GM21447 (cell line): ENCODE data around the gene NDUFB11.

ENCODE experiments used
- ATAC-seq: cut with Tn5 transposase; IDR thresholded peaks from one replicate; pipeline ENCODE4 v1.9.1; 2021; ENCODE audit not compliant: unreplicated experiment

The NDUFB11 gene

GRCh38 chrX:47174846-47175587 lies 30.5 kb upstream of the NDUFB11 start:
- no peak for ATAC-seq

DNA sequence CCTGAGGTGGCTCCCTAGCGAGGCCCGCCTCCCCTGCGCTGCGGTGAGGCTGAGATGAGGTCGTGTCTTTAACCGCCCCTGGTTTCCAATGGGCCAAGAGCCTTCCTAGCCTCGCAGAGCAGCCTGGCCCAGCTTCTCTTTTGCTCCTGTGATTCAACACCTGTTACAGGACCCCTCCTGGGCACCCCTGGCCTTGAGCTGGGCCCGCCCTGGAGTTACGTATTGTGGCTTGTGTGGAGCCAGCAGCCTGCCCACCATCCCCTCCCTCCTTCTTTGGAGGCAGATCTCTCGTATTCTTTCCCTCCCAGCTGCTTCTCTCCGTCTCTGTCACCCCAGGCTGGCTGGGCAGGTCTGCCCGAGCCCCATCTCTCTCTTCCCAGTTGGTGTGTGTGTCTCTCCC lies 29.9 kb upstream of the NDUFB11 start:
- no peak for ATAC-seq

GRCh38 chrX:47172971-47173792 lies 28.7 kb upstream of the NDUFB11 start:
- ATAC-seq = no peak

- no peak for ATAC-seq
These were observed 28.0 kb upstream of the NDUFB11 start for GRCh38 chrX:47172549-47172948.

DNA sequence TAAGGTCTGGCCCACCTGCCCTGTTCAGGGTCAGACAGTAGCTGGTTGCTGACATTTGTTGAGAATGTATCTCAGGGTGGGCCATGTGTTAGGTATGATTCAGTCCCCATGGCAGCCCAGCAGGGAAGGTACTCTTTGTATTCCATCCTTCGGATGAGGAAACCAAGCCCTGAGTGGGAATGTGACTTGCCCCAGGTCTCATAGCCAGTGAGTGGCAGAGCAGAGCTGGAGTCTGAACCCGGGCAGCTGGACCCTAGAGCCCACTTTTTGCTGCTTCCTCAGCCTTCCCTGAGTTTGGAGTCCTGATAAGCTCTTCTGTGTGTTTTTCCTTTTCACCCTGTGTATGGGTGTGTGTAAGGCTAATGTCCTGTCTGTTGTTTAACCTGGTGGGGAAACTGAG lies 27.5 kb upstream of the NDUFB11 start:
- ATAC-seq = no peak

- ATAC-seq = no peak
These were observed 26.6 kb upstream of the NDUFB11 start for GRCh38 chrX:47170861-47171692.

- no peak for ATAC-seq
These were observed 25.4 kb upstream of the NDUFB11 start for GRCh38 chrX:47169726-47170515.

GRCh38 chrX:47169273-47169672 lies 24.8 kb upstream of the NDUFB11 start:
- no peak for ATAC-seq

- no peak for ATAC-seq
These were observed 24.1 kb upstream of the NDUFB11 start for GRCh38 chrX:47168495-47169073.

DNA sequence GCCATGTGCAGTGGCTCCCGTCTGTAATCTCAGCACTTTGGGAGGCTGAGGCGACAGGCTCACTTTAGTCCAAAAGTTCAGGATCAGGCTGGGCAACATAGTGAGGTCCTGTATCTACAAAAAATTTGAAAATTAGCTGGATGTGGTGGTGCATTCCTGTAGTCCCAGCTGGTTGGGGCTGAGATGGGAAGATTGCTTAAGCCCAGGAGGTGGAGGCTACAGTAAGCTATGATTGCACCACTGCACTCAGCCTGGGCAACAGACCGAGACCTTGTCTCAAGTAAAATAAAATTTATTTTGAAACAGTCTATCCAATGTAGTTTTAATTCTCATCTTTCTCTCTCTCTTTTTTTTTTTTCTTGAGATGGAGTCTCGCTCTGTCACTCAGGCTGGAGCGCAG lies 21.6 kb upstream of the NDUFB11 start:
- no peak for ATAC-seq

DNA sequence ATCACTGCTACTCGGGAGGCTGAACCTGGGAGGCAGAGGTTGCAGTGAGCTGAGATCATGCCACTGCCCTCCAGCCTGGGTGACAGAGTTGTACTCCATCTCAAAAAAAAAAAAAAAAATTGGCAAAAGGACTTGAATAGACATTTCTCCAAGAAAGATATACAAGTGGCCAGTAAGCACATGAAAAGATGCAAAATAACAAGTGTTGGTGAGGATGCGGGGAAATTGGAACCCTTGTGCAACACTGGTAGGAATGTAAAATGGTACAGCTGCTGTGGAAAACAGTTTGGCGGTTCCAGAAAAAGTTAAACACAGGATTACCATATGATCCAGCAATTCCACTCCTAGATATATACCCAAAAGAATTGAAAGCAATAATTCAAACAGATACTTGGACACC lies 19.9 kb upstream of the NDUFB11 start:
- no peak for ATAC-seq

- no peak for ATAC-seq
These were observed 18.6 kb upstream of the NDUFB11 start for GRCh38 chrX:47162927-47163583.

- ATAC-seq = no peak
These were observed 16.3 kb upstream of the NDUFB11 start for GRCh38 chrX:47160781-47161180.

GRCh38 chrX:47158781-47159180 lies 14.3 kb upstream of the NDUFB11 start:
- ATAC-seq = no peak

DNA sequence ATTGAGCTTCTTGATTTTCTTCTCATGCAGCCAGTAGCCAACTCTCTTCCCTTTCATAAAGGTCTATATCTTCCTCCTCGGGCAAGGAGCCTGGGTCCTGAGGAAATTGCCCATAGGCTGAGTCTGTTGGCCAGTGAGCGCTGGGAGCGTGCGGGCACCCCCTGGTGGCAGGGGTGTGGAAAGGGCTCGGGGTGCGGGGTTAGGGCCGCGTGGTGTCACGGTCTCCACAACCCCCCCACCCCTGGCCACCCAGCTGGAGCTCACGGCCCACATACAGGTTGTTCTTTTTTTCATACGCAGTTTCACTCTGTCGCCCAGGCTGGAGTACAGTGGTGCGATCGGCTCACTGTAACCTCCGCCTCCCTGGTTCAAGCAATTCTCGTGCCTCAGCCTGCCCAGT lies 13.6 kb upstream of the NDUFB11 start:
- no peak for ATAC-seq

DNA sequence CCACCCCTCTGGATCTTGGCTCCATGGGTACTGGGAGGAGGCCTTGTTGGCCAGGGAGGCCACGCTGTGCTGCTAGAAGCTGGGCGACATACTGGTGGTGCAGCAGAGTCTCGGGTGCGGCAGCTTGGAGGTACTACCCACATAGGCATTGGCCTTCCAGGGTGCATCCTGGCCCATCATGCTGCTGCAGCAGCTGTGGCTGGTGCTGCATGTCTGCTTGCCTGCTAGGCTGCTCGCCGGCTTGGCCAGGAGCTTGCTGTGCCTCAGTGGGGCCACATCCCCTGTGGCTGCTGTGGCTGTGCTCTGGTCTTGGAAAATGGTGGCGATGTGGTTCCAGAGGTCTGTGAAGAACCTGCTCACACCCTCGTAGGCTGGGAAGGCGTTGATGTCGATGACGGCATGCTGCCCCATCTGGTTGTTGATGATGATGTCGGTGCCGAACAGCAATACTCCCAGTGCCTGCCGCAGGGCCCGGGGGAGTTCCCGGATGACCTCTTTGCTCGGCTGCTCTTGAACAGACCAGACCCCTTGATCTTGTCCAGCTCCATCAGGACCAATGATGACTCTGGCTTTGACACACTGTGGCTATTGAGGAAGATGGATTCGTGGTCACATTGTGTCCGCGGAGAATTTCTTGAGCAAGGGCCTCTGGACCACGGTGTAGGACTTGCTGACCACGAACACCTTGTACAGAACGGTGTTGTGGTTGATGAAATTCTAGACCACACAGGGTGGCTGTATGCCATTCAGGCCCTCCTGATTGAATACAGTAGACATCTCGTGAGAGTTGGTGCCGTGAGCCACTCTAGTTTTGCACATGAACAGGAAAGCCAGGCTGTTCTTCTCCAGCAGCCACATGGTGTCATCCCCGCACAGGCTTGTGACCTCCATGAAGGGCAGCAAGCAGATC lies 12.4 kb upstream of the NDUFB11 start:
- ATAC-seq = no peak

GRCh38 chrX:47151435-47151834 lies 6.9 kb upstream of the NDUFB11 start:
- no peak for ATAC-seq

DNA sequence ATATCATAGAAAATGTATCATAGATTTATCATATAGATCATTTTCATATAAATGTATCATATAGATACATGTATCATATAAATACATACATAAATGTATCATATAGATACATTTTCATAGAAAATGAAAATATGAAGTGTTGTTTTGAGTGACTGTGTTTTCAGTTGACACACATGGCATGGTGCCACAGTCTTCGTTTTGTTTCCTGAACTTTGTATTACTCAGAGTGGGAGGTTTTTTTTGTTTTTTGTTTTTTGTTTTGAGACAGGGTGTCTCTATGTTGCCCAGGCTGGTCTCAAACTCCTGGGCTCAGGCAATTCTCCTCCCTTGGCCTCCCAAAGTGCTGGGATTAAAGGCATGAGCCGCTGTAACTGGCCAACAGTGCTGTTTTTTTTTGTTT lies 4.4 kb upstream of the NDUFB11 start:
- ATAC-seq = no peak
